ENCODE data around the gene OSM. TPM values are rescaled to one million over a fixed set of nuclear protein-coding genes. Genes with fewer than 3 reads are reported as not detected.

Gene OSM
- total RNA-seq, 1 donor from 2014 or later = 1.7 TPM

GRCh38 chr22:30250039-30250565 is 16.5 kb downstream of the OSM start:
- H3K36me3 Mint-ChIP-seq (ENCODE audit: low read depth) = no peaks in the 10 kb centered on the region
- no peak overlapping the region for H3K4me3 Mint-ChIP-seq
- TF ChIP-seq CTCF (IDR thresholded peaks at IDR 0.05) = no peak
- peaks cover 14% of the 10 kb centered on the region for H3K4me1 Mint-ChIP-seq
- CTCF ChIA-PET = interaction anchor here (1.0 kb wide), 1 partner anchor 38 kb away, joined by 3 read pairs; no protein-coding TSS in a partner anchor
- H3K27ac Mint-ChIP-seq = no peak overlapping the region
- DNase-seq = no peak
- H3K27me3 Mint-ChIP-seq = peaks cover 30% of the 10 kb centered on the region
- ATAC-seq (ENCODE audit: low read depth) = no peak
- POLR2A ChIA-PET = interaction anchor here (0.6 kb wide), 1 partner anchor 164 kb away, joined by 4 read pairs; no protein-coding TSS in a partner anchor
- H3K9me3 Mint-ChIP-seq = no peaks in the 10 kb centered on the region
- intact Hi-C loops (cut with micrococcal nuclease) = no loop called here

GRCh38 chr22:30249049-30250038 is 17.3 kb downstream of the OSM start:
- intact Hi-C loops (cut with micrococcal nuclease) = no loop called here
- Mint-ChIP-seq H3K36me3 (ENCODE audit: low read depth) (no peaks in the 10 kb centered on the region), H3K27ac (no peak overlapping the region), H3K9me3 (no peaks in the 10 kb centered on the region), H3K4me3 (no peak overlapping the region), H3K27me3 (peaks cover 38% of the 10 kb centered on the region), H3K4me1 (peaks cover 14% of the 10 kb centered on the region)
- POLR2A ChIA-PET = no interaction called here
- no peak for TF ChIP-seq CTCF (IDR thresholded peaks at IDR 0.05)
- no peak for DNase-seq
- CTCF ChIA-PET = no interaction called here
- ATAC-seq (ENCODE audit: low read depth) = no peak

- POLR2A ChIA-PET = no interaction called here
- no peak overlapping the region for H3K27ac Mint-ChIP-seq
- peaks cover 40% of the 10 kb centered on the region for H3K27me3 Mint-ChIP-seq
- intact Hi-C loops (cut with micrococcal nuclease) = no loop called here
- no peak for TF ChIP-seq CTCF (IDR thresholded peaks at IDR 0.05)
- ATAC-seq (ENCODE audit: low read depth) = no peak
- no peaks in the 10 kb centered on the region for H3K36me3 Mint-ChIP-seq (ENCODE audit: low read depth)
- H3K4me3 Mint-ChIP-seq = no peak overlapping the region
- H3K9me3 Mint-ChIP-seq = no peaks in the 10 kb centered on the region
- CTCF ChIA-PET = interaction anchor here (0.6 kb wide), 1 partner anchor 33 kb away, joined by 3 read pairs; no protein-coding TSS in a partner anchor
- peaks cover 14% of the 10 kb centered on the region for H3K4me1 Mint-ChIP-seq
- DNase-seq = no peak
Measured at GRCh38 chr22:30248484-30248883, 18.2 kb downstream of the OSM start.

GRCh38 chr22:30247974-30248373 is 18.7 kb downstream of the OSM start:
- H3K9me3 Mint-ChIP-seq = no peaks in the 10 kb centered on the region
- ChIA-PET POLR2A (no interaction called here), CTCF (interaction anchor here (0.6 kb wide), 1 partner anchor 33 kb away, joined by 3 read pairs; no protein-coding TSS in a partner anchor)
- intact Hi-C loops (cut with micrococcal nuclease) = no loop called here
- DNase-seq (no peak), ATAC-seq (ENCODE audit: low read depth) (no peak)
- H3K27me3 Mint-ChIP-seq = peaks cover 40% of the 10 kb centered on the region
- H3K4me1 Mint-ChIP-seq = peaks cover 14% of the 10 kb centered on the region
- no peaks in the 10 kb centered on the region for H3K36me3 Mint-ChIP-seq (ENCODE audit: low read depth)
- no peak overlapping the region for H3K4me3 Mint-ChIP-seq
- no peak for TF ChIP-seq CTCF (IDR thresholded peaks at IDR 0.05)
- H3K27ac Mint-ChIP-seq = no peak overlapping the region

GRCh38 chr22:30247561-30247960 is 19.1 kb downstream of the OSM start:
- DNase-seq (no peak), ATAC-seq (ENCODE audit: low read depth) (no peak)
- Mint-ChIP-seq H3K27ac (no peak overlapping the region), H3K4me3 (no peak overlapping the region), H3K9me3 (no peaks in the 10 kb centered on the region), H3K36me3 (ENCODE audit: low read depth) (no peaks in the 10 kb centered on the region), H3K4me1 (peaks cover 14% of the 10 kb centered on the region), H3K27me3 (peaks cover 40% of the 10 kb centered on the region)
- ChIA-PET POLR2A (no interaction called here), CTCF (no interaction called here)
- intact Hi-C loops (cut with micrococcal nuclease) = no loop called here
- no peak for TF ChIP-seq CTCF (IDR thresholded peaks at IDR 0.05)
